Astrocyte of the cerebellum (primary cell): ENCODE results near the gene FAM222B.

Experiments used
- DNase-seq: peaks from one replicate; pipeline ENCODE4 v3.0.0-alpha.2; 2011; ENCODE audit warnings: low read depth
- H3K4me3 ChIP-seq: 2 replicates; pipeline ENCODE4 v1.5.1; 2011; ENCODE audit warnings: mild to moderate bottlenecking, low read depth, low read length, moderate library complexity
- CTCF ChIP-seq: IDR thresholded peaks from 2 replicates; pipeline ENCODE4 v1.5.1; 2012; ENCODE audit warnings: low read length, low read depth, moderate library complexity, mild to moderate bottlenecking; ENCODE audit errors: missing control alignments
- in situ Hi-C: cut with HindIII; loops from 2 replicates; pipeline ENCODE4 v1.10.0; 2017; ENCODE audit warnings: low sequenced_read_pairs

FAM222B gene

GRCh38 chr17:28719021-28719433 lies 123.6 kb downstream of the FAM222B start:
- H3K4me3 ChIP-seq: peak overlapping the region; percentile 88
- no peak for DNase-seq
- in situ Hi-C loops: no loop called here
- no peak for TF ChIP-seq CTCF

DNA sequence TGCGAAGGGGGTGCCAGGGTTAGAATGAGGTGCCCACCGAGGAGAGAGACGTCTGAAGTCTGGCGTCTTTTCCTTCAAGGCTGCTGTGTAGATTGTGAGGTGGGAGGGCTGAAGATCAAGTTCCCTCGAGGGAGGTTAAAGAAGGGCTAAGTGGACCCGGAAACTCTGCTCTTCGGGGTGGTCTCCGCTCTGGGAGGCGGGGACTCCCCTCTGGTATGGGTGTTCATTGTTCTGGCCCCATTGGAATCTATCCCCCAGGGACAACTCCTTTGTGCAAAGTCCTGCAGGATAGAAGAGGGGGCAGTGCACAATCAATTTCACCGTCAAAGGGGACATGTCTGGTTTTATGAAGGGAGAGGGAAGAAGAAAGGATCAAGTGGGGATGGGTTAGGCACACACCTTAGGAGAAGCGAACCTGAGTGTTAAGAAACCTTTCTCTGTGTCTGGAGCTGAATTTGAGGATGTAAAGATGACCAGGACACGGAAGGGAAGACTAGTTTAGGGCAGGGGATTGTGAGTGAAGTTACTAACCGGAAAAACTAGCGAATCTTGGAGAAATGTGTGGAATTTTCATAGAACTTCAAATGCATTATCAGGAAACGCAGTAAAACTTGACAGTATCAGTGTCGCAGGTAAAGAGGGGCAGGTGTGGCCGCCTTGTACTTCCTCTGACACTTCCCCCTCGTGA lies 124.1 kb downstream of the FAM222B start:
- no peak for DNase-seq
- in situ Hi-C loops: no loop called here
- TF ChIP-seq CTCF: no peak

GRCh38 chr17:28717578-28718332 lies 124.8 kb downstream of the FAM222B start, which contains the start of gene RAB34:
Gene RAB34, minus strand, starts transcription at chr17:28717868. Its CDS starts 602 bp downstream, at chr17:28717266.
- in situ Hi-C loops: no loop called here
- no peak for TF ChIP-seq CTCF
- peak within 1 kb of the TSS; percentile 82 for H3K4me3 ChIP-seq
- peak; percentile 66 for DNase-seq

More for the DNA sequence above, 124.1 kb downstream of the FAM222B start:
- H3K4me3 ChIP-seq: peak overlapping the region; percentile 82

DNA sequence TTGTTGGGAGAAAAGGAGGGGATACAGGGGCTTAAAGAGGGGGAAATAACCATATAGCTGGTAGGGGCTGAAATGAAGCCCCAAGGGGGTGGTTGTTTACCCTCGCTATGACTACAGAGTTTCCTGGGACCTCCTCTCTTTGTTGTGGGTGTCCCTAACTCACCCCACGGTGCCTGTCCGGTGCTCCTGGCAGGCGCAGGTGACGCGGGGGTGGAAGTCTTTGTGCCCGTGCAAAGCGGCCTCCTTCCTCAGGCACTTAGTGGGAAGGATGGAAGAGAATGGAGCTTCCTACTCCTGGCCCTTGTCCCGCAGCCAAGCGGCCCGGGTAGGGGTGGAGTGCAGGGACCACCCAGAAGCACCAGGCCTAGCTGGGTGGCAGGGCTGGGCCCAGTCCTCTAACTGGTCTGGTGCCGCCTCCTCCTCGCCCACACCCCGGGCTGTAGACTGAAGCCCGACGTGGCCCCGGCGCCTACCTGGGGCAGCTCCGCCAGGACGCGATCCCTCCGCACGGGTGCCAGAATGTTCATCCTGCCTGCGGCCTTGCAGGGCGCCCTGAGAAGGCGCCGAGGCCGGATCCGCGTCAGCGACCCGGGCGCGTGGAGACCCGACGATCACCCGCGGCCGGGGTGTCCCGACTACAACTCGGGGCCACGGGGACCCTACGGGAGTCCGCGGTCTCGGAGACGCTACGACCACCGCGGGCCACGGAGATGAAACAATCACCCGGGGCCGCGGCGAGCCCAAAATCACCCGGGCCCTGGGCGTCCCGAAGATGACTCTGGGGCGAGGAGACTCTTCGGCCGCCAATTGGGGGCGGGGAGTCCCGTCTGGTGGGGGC lies 125.6 kb downstream of the FAM222B start:
- no peak for DNase-seq
- H3K4me3 ChIP-seq: peak overlapping the region; percentile 82
- no peak for TF ChIP-seq CTCF
- in situ Hi-C loops: no loop called here

GRCh38 chr17:28715217-28715616 lies 127.4 kb downstream of the FAM222B start:
- in situ Hi-C loops: no loop called here
- H3K4me3 ChIP-seq: peak overlapping the region; percentile 82
- TF ChIP-seq CTCF: no peak
- DNase-seq: no peak

DNA sequence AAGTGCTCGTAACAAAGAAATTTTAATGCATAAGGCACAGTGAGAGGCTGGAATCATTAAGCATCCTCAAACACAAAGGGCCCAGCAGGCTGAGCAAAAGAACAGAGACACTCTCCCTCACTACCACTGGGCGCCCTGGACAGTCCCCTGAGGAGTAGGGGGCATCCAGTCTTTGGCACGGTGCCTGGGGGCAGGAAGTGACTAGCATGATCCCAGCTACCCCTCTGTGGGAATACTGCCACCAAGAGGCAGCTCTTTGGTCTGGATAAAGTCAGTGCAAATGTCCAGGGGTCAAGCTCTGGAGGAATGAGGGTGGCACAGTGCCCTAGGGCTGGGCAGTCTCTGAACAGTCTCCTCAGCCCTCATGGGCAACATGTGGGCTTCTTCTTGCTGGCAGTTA lies 128.3 kb downstream of the FAM222B start:
- in situ Hi-C loops: no loop called here
- no peak for TF ChIP-seq CTCF
- DNase-seq: no peak
- H3K4me3 ChIP-seq: no peak overlapping the region
